HepG2 (cell line): ENCODE data around the gene UBE2D3. TPM values are rescaled to one million over a fixed set of nuclear protein-coding genes. Genes with fewer than 3 reads are reported as not detected.

ENCODE experiments used
- DNMT1 ChIP-seq: sonication (generic); formaldehyde crosslinking; IDR thresholded peaks from 2 replicates; pipeline ENCODE4 v1.5.1; 2020; ENCODE audit warnings: mild to moderate bottlenecking, missing genetic modification reagents
- EZH2 ChIP-seq: conservative IDR thresholded peaks from 2 replicates; pipeline ENCODE4 v1.6.1; 2012; ENCODE audit warnings: mild to moderate bottlenecking, low read depth, low read length, moderate library complexity
- KLF16 ChIP-seq, 2 experiments: sonication (generic) in 1 of 2; formaldehyde crosslinking in 1 of 2; IDR thresholded peaks; 2 replicates each; pipeline versions ENCODE4 v1.6.1 to v1.8.0; 2016 to 2023; ENCODE audit warnings: missing genetic modification reagents in 2 of 2, missing compliant biosample characterization in 1 of 2
- NR2F2 ChIP-seq: IDR thresholded peaks from 2 replicates; pipeline ENCODE4 v1.6.1; 2012; ENCODE audit warnings: low read depth, inconsistent platforms, borderline replicate concordance
- SAFB2 ChIP-seq: sonication (generic); formaldehyde crosslinking; IDR thresholded peaks from 2 replicates; pipeline ENCODE4 v1.5.1; 2020; ENCODE audit warnings: missing genetic modification reagents, low read depth, mild to moderate bottlenecking, borderline replicate concordance
- SMARCC2 ChIP-seq: fragments of 450-650 bp; IDR thresholded peaks from 2 replicates; pipeline ENCODE4 v1.6.1; 2017; ENCODE audit warnings: antibody characterized with exemption, mild to moderate bottlenecking
- YEATS4 ChIP-seq: sonication (generic); formaldehyde crosslinking; IDR thresholded peaks from 2 replicates; pipeline ENCODE4 v1.4.0; 2020; ENCODE audit warnings: missing genetic modification reagents, borderline replicate concordance
- ZNF335 ChIP-seq: sonication (generic); formaldehyde crosslinking; IDR thresholded peaks from 2 replicates; pipeline ENCODE4 v1.4.0; 2020; ENCODE audit warnings: missing genetic modification reagents
- ZNF788 ChIP-seq: sonication (generic); formaldehyde crosslinking; IDR thresholded peaks from 2 replicates; pipeline ENCODE4 v1.5.0; 2020; ENCODE audit warnings: mild to moderate bottlenecking, missing genetic modification reagents, borderline replicate concordance
- ZZZ3 ChIP-seq: sonication (generic); formaldehyde crosslinking; IDR thresholded peaks from 2 replicates; pipeline ENCODE4 v1.4.0; 2020; ENCODE audit warnings: missing genetic modification reagents, mild to moderate bottlenecking, borderline replicate concordance
- polyA plus RNA-seq, 8 experiments: library from polyadenylated mRNA; depleted of rRNA in 3 of 8; stranded (reverse) in 7 of 8; unstranded in 1 of 8; fragments of >200 nt; fragmentation: Illumina TruSeq in 4 of 8; extraction: Trizol in 4 of 8; gene quantifications; 2 replicates each; pipeline versions ENCODE4 v1.2.1 to v1.2.3, GENCODE V29; 2011 to 2016; ENCODE audit warnings: low read depth in 4 of 8, missing spikeins in 1 of 8, mixed read lengths in 1 of 8; ENCODE audit not compliant: insufficient read depth in 1 of 8
- total RNA-seq, 5 experiments: library from RNA; depleted of rRNA; stranded (reverse); fragments of >200 nt; fragmentation: Illumina TruSeq; extraction: Trizol; gene quantifications; 2 replicates each; pipeline ENCODE4 v1.2.3, GENCODE V29; 2016; ENCODE audit warnings: low read depth in 1 of 5
- TF ChIP-seq, protein P1 (sequence below): sonication (generic); formaldehyde crosslinking; conservative IDR thresholded peaks from 2 replicates; pipeline ENCODE4 v1.8.1; 2023; ENCODE audit warnings: missing genetic modification reagents
- TF ChIP-seq, protein P2 (sequence below): sonication (generic); formaldehyde crosslinking; IDR thresholded peaks from one replicate; pipeline ENCODE4 v1.5.1; 2020; ENCODE audit warnings: mild to moderate bottlenecking, missing genetic modification reagents; ENCODE audit errors: not compliant biosample characterization
- TF ChIP-seq, protein P3 (sequence below): sonication (generic); formaldehyde crosslinking; IDR thresholded peaks from 2 replicates; pipeline ENCODE4 v1.5.0; 2020; ENCODE audit warnings: mild to moderate bottlenecking, missing genetic modification reagents

Gene UBE2D3
- total and polyA plus RNA-seq, 2 of the 13 experiments (the other 11 are each of a cell fraction or from before 2014, with no cell fraction given), result 224 to 293 TPM

DNA sequence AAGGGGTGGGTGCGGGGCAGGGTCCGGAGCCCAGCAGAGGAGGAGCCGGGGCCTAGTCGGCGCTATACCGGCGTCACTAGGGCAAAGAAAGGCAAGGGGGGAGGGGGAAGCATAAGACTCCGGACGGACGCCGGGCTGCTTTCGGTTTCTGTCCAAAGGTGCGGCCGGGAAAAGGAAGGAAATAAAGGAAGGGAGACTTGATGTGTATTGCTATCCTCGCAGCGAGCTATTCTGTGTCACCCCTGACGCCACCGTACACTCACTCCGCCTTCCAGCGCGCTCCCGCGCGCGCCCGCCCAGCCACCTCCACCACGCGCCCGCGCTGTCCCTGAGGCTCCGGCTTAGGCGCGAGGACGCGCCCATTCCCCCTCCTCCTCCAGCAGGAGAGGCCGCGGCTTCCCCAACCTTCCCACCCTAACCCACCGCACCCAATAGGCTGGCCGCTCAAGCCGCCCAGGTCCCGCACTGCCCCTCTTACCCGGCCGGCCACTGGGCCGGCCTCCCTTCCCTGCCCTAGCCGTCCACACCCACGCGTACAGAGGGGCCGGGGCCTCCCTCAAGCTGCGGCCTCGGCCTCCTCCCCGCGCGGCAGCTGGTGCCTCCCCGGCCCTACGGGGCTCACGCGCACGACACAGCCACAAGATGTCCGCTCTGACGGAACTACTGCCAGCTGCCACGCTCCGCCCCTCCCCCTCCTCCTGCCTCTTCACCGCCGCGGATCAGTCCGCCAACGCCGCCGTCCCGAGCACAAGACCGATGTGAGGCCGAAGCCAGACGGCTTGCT lies at the start of gene UBE2D3 (continued):
- TF ChIP-seq, protein P1, sequence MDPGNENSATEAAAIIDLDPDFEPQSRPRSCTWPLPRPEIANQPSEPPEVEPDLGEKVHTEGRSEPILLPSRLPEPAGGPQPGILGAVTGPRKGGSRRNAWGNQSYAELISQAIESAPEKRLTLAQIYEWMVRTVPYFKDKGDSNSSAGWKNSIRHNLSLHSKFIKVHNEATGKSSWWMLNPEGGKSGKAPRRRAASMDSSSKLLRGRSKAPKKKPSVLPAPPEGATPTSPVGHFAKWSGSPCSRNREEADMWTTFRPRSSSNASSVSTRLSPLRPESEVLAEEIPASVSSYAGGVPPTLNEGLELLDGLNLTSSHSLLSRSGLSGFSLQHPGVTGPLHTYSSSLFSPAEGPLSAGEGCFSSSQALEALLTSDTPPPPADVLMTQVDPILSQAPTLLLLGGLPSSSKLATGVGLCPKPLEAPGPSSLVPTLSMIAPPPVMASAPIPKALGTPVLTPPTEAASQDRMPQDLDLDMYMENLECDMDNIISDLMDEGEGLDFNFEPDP (CRISPR knock-in tag), result 0 out of 2 replicates have a peak, but pooled peaks have one; percentile 86
- TF ChIP-seq DNMT1 (CRISPR knock-in tag) (peak; percentile 38; the same call in 1 of the 2 replicates), EZH2 (no peak), YEATS4 (CRISPR knock-in tag) (peak; percentile 95), SAFB2 (no peak), KLF16 (CRISPR knock-in tag; IDR thresholded peaks at IDR 0.05) (peak in 1 of 2 experiments; percentile 56; a peak in 2 of 4 replicates), ZNF335 (0 out of 2 replicates have a peak, but pooled peaks have one; percentile 7), SMARCC2 (no peak), ZZZ3 (CRISPR knock-in tag) (peak; percentile 39; the same call in 1 of the 2 replicates), NR2F2 (no peak), ZNF788 (CRISPR knock-in tag) (peak; percentile 81; the same call in 1 of the 2 replicates)
- TF ChIP-seq, protein P2, sequence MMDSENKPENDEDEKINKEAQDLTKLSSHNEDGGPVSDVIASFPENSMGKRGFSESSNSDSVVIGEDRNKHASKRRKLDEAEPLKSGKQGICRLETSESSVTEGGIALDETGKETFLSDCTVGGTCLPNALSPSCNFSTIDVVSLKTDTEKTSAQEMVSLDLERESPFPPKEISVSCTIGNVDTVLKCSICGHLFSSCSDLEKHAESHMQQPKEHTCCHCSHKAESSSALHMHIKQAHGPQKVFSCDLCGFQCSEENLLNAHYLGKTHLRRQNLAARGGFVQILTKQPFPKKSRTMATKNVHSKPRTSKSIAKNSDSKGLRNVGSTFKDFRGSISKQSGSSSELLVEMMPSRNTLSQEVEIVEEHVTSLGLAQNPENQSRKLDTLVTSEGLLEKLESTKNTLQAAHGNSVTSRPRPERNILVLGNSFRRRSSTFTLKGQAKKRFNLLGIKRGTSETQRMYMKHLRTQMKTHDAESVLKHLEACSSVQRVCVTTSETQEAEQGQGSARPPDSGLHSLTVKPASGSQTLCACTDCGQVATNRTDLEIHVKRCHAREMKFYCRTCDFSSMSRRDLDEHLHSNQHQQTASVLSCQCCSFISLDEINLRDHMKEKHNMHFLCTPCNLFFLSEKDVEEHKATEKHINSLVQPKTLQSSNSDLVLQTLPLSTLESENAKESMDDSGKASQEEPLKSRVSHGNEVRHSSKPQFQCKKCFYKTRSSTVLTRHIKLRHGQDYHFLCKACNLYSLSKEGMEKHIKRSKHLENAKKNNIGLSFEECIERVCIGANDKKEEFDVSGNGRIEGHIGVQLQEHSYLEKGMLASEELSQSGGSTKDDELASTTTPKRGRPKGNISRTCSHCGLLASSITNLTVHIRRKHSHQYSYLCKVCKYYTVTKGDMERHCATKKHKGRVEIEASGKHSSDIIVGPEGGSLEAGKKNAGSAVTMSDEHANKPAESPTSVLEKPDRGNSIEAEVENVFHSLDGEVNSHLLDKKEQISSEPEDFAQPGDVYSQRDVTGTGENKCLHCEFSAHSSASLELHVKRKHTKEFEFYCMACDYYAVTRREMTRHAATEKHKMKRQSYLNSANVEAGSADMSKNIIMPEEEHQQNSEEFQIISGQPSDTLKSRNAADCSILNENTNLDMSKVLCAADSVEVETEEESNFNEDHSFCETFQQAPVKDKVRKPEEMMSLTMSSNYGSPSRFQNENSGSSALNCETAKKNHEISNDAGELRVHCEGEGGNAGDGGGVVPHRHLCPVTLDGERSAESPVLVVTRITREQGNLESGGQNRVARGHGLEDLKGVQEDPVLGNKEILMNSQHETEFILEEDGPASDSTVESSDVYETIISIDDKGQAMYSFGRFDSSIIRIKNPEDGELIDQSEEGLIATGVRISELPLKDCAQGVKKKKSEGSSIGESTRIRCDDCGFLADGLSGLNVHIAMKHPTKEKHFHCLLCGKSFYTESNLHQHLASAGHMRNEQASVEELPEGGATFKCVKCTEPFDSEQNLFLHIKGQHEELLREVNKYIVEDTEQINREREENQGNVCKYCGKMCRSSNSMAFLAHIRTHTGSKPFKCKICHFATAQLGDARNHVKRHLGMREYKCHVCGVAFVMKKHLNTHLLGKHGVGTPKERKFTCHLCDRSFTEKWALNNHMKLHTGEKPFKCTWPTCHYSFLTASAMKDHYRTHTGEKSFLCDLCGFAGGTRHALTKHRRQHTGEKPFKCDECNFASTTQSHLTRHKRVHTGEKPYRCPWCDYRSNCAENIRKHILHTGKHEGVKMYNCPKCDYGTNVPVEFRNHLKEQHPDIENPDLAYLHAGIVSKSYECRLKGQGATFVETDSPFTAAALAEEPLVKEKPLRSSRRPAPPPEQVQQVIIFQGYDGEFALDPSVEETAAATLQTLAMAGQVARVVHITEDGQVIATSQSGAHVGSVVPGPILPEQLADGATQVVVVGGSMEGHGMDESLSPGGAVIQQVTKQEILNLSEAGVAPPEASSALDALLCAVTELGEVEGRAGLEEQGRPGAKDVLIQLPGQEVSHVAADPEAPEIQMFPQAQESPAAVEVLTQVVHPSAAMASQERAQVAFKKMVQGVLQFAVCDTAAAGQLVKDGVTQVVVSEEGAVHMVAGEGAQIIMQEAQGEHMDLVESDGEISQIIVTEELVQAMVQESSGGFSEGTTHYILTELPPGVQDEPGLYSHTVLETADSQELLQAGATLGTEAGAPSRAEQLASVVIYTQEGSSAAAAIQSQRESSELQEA (CRISPR knock-in tag), result no peak
- TF ChIP-seq, protein P3, sequence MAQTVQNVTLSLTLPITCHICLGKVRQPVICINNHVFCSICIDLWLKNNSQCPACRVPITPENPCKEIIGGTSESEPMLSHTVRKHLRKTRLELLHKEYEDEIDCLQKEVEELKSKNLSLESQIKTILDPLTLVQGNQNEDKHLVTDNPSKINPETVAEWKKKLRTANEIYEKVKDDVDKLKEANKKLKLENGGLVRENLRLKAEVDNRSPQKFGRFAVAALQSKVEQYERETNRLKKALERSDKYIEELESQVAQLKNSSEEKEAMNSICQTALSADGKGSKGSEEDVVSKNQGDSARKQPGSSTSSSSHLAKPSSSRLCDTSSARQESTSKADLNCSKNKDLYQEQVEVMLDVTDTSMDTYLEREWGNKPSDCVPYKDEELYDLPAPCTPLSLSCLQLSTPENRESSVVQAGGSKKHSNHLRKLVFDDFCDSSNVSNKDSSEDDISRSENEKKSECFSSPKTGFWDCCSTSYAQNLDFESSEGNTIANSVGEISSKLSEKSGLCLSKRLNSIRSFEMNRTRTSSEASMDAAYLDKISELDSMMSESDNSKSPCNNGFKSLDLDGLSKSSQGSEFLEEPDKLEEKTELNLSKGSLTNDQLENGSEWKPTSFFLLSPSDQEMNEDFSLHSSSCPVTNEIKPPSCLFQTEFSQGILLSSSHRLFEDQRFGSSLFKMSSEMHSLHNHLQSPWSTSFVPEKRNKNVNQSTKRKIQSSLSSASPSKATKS (CRISPR knock-in tag), result peak; percentile 15; the same call in 1 of the 2 replicates
